ENCODE results near the gene ASMTL. TPM values are rescaled to one million over a fixed set of nuclear protein-coding genes. Genes with fewer than 3 reads are reported as not detected.
"Not testable (repeated sequence)": the region's sequence is repeated elsewhere in the genome, so short reads cannot be mapped to it uniquely, and the experiment has no call there.

ASMTL gene
- total RNA-seq, 4 donors from 2014 or later = 19.4 to 27.7 (median 24.4) TPM

GRCh38 chrX:1433646-1434357, 18.9 kb downstream of the ASMTL start:
- Histone ChIP-seq H3K27me3 (no peaks in the 10 kb centered on the region), H3K27ac (no peak overlapping the region), H3K9me3 (no peaks in the 10 kb centered on the region), H3K4me1 (no peaks in the 10 kb centered on the region), H3K36me3 (peaks cover 60% of the 10 kb centered on the region), H3K4me3 (no peak overlapping the region)
- no peak for TF ChIP-seq CTCF (IDR thresholded peaks at IDR 0.05)
- no peak for DNase-seq (ENCODE audit: low spot score in 2 of 2)
- WGBS = 96% methylated on average over 8 of the region's 19 CpGs

- 94% methylated on average over 10 of the region's 10 CpGs for WGBS
- H3K4me1 ChIP-seq = no peaks in the 10 kb centered on the region
- TF ChIP-seq CTCF (IDR thresholded peaks at IDR 0.05) (no peak), POLR2AphosphoS5 (IDR thresholded peaks at IDR 0.05) (no peak), EP300 (IDR thresholded peaks at IDR 0.05) (no peak), POLR2A (IDR thresholded peaks at IDR 0.05) (no peak)
- H3K27me3 ChIP-seq = no peaks in the 10 kb centered on the region
- no peak overlapping the region for H3K4me3 ChIP-seq
- no peak overlapping the region for H3K27ac ChIP-seq
- no peaks in the 10 kb centered on the region for H3K9me3 ChIP-seq
- peak in 1 of 2 donors; percentile 36 for DNase-seq (ENCODE audit: low spot score in 2 of 2)
- peaks cover 38% of the 10 kb centered on the region for H3K36me3 ChIP-seq
Measured at GRCh38 chrX:1430451-1430850, 22.3 kb downstream of the ASMTL start.

GRCh38 chrX:1427756-1428155, 25.0 kb downstream of the ASMTL start:
- H3K27me3 ChIP-seq = no peaks in the 10 kb centered on the region
- no peaks in the 10 kb centered on the region for H3K4me1 ChIP-seq
- 93% methylated on average over 28 of the region's 32 CpGs for WGBS
- no peak for TF ChIP-seq POLR2AphosphoS5 (IDR thresholded peaks at IDR 0.05)
- no peak for TF ChIP-seq CTCF (IDR thresholded peaks at IDR 0.05)
- no peak for TF ChIP-seq EP300 (IDR thresholded peaks at IDR 0.05)
- TF ChIP-seq POLR2A (IDR thresholded peaks at IDR 0.05) = no peak
- peak in 1 of 2 donors; percentile 59 for DNase-seq (ENCODE audit: low spot score in 2 of 2)
- peaks cover 35% of the 10 kb centered on the region for H3K36me3 ChIP-seq
- no peak overlapping the region for H3K4me3 ChIP-seq
- H3K27ac ChIP-seq = no peak overlapping the region
- H3K9me3 ChIP-seq = no peaks in the 10 kb centered on the region

GRCh38 chrX:1426321-1426720, 26.4 kb downstream of the ASMTL start:
- 88% methylated on average over 11 of the region's 16 CpGs for WGBS
- H3K36me3 ChIP-seq = peaks cover 41% of the 10 kb centered on the region
- peak in 1 of 2 donors; percentile 56 for DNase-seq (ENCODE audit: low spot score in 2 of 2)
- not testable (repeated sequence) for H3K4me1 ChIP-seq, H3K4me3 ChIP-seq, H3K27me3 ChIP-seq, H3K9me3 ChIP-seq, H3K27ac ChIP-seq

- Histone ChIP-seq H3K27ac (no peak overlapping the region), H3K4me1 (no peaks in the 10 kb centered on the region), H3K4me3 (no peak overlapping the region), H3K27me3 (no peaks in the 10 kb centered on the region), H3K9me3 (no peaks in the 10 kb centered on the region), H3K36me3 (peaks cover 48% of the 10 kb centered on the region)
- peak in 1 of 2 donors; percentile 22 for DNase-seq (ENCODE audit: low spot score in 2 of 2)
- TF ChIP-seq POLR2AphosphoS5 (IDR thresholded peaks at IDR 0.05) = no peak
- TF ChIP-seq EP300 (IDR thresholded peaks at IDR 0.05) = no peak
- TF ChIP-seq POLR2A (IDR thresholded peaks at IDR 0.05) = no peak
- no peak for TF ChIP-seq CTCF (IDR thresholded peaks at IDR 0.05)
- WGBS = 77% methylated on average over 10 of the region's 10 CpGs
Measured at GRCh38 chrX:1425381-1425780, 27.3 kb downstream of the ASMTL start.
